B cell (primary cell): Measurements from ENCODE around the gene RCVRN. TPM values are rescaled to one million over a fixed set of nuclear protein-coding genes. Genes with fewer than 3 reads are reported as not detected.

ENCODE experiments used
- ATAC-seq: fragments of 200-7000 bp; cut with Tn5 transposase; one replicate; pipeline ENCODE4 v1.10.0; 2021; ENCODE audit warnings: low read depth, mild to moderate bottlenecking, moderate number of reproducible peaks, moderate library complexity
- CTCF ChIA-PET: fragments of 350-600 bp; sonication (Branson Sonifier 250); formaldehyde crosslinking; loops from one replicate; lab custom pipeline; 2021; ENCODE audit warnings: antibody characterized with exemption, inconsistent platforms; lab: Charles Lee
- POLR2A ChIA-PET: fragments of 350-600 bp; sonication (Branson Sonifier 250); formaldehyde crosslinking; loops from one replicate; lab custom pipeline; 2021; ENCODE audit warnings: antibody characterized with exemption; lab: Charles Lee
- DNase-seq: peaks from one replicate; pipeline ENCODE4 v3.0.0; 2013
- H2AFZ ChIP-seq: 2 replicates; pipeline ENCODE4 v1.6.1; 2012; ENCODE audit warnings: mild to moderate bottlenecking, low read depth, low read length; ENCODE audit not compliant: insufficient read depth, poor library complexity, severe bottlenecking
- H3K27ac ChIP-seq, 2 donors: 1 replicate in 1 of 2; 2 replicates in 1 of 2; pipeline ENCODE4 v1.5.1; 2012 to 2013; ENCODE audit warnings: low read length in 2 of 2, mild to moderate bottlenecking in 2 of 2, moderate library complexity in 1 of 2
- H3K27me3 ChIP-seq, 4 experiments: fragments of 200-600 bp in 1 of 4; sonication (generic) in 1 of 4; replicated peaks in 1 of 4; 1 replicate in 2 of 4; 2 replicates in 2 of 4; pipeline versions ENCODE4 v1.6.1 to v1.7.0; 2013 to 2016; ENCODE audit warnings: low read length in 3 of 4, mild to moderate bottlenecking in 2 of 4, mixed read lengths in 1 of 4, moderate library complexity in 1 of 4; ENCODE audit not compliant: insufficient read depth in 4 of 4, control insufficient read depth in 3 of 4; ENCODE audit errors: control extremely low read depth in 1 of 4
- H3K36me3 ChIP-seq, 2 experiments: replicated peaks in 1 of 2; 1 replicate in 1 of 2; 2 replicates in 1 of 2; pipeline versions ENCODE4 v1.6.1 to v1.7.1; 2013; ENCODE audit warnings: low read length in 1 of 2; ENCODE audit not compliant: insufficient read depth in 2 of 2, control insufficient read depth in 1 of 2; ENCODE audit errors: control extremely low read depth in 1 of 2, extremely low read depth in 1 of 2
- H3K4me1 ChIP-seq, 2 donors: fragments of 200-600 bp in 1 of 2; sonication (generic) in 1 of 2; 1 replicate in 1 of 2; 2 replicates in 1 of 2; pipeline versions ENCODE4 v1.5.1 to v1.6.1; 2013 to 2017; ENCODE audit warnings: low read length in 2 of 2; ENCODE audit not compliant: control insufficient read depth in 2 of 2, insufficient read depth in 2 of 2
- H3K4me2 ChIP-seq: replicated peaks from 2 replicates; pipeline ENCODE3; 2012; ENCODE audit warnings: mild to moderate bottlenecking, low read depth, low read length; ENCODE audit not compliant: poor library complexity, severe bottlenecking
- H3K4me3 ChIP-seq, 5 experiments: fragments of 200-600 bp in 1 of 5; sonication (generic) in 1 of 5; 1 replicate in 3 of 5; 2 replicates in 2 of 5; pipeline versions ENCODE4 v1.5.1 to v1.7.0; 2011 to 2016; ENCODE audit warnings: low read length in 4 of 5, mild to moderate bottlenecking in 4 of 5, low read depth in 2 of 5, control low read depth in 1 of 5, moderate library complexity in 1 of 5; ENCODE audit not compliant: insufficient read depth in 1 of 5; ENCODE audit errors: control extremely low read depth in 1 of 5, extremely low read depth in 1 of 5
- H3K79me2 ChIP-seq: fragments of 200-600 bp; sonication (generic); one replicate; pipeline ENCODE4 v1.6.0; 2016; ENCODE audit warnings: low read length; ENCODE audit not compliant: control insufficient read depth, insufficient read depth
- H3K9ac ChIP-seq: fragments of 200-600 bp; sonication (generic); 2 replicates; pipeline ENCODE4 v1.6.1; 2017; ENCODE audit warnings: mild to moderate bottlenecking, low read length, moderate library complexity
- H3K9me3 ChIP-seq, 3 donors: one replicate each; pipeline versions ENCODE4 v1.6.1 to v1.7.1; 2013; ENCODE audit warnings: low read length in 2 of 3; ENCODE audit not compliant: control insufficient read depth in 2 of 3, insufficient read depth in 1 of 3; ENCODE audit errors: control extremely low read depth in 1 of 3
- H4K20me1 ChIP-seq: 2 replicates; pipeline ENCODE4 v1.6.0; 2012; ENCODE audit warnings: mild to moderate bottlenecking, low read length; ENCODE audit not compliant: insufficient read depth, control insufficient read depth, poor library complexity, severe bottlenecking
- H3K27ac Mint-ChIP-seq: one replicate; pipeline ENCODE4 v1.8.0; 2021; ENCODE audit warnings: mixed read lengths
- H3K27me3 Mint-ChIP-seq: one replicate; pipeline ENCODE4 v1.8.0; 2021; ENCODE audit warnings: mixed read lengths
- H3K4me1 Mint-ChIP-seq: one replicate; pipeline ENCODE4 v1.8.0; 2021; ENCODE audit warnings: mixed read lengths
- H3K4me3 Mint-ChIP-seq: one replicate; pipeline ENCODE4 v1.8.0; 2021; ENCODE audit warnings: mixed read lengths
- H3K9me3 Mint-ChIP-seq: one replicate; pipeline ENCODE4 v1.8.0; 2022; ENCODE audit warnings: mixed read lengths; ENCODE audit not compliant: insufficient read depth
- EZH2 ChIP-seq: IDR thresholded peaks from 2 replicates; pipeline ENCODE4 v1.6.1; 2012; ENCODE audit warnings: borderline replicate concordance, low read depth, mild to moderate bottlenecking, moderate library complexity, low read length; ENCODE audit not compliant: insufficient read depth, poor library complexity, severe bottlenecking
- WGBS: methylation state at CpG from one replicate; pipeline ENCODE4 v1.1.5; 2013; ENCODE audit warnings: missing lambda C conversion rate; ENCODE audit not compliant: insufficient coverage; 5-methylcytosine and 5-hydroxymethylcytosine counted together
- intact Hi-C: fragments of 100-400 bp; cut with micrococcal nuclease; formaldehyde crosslinking; loops from one replicate; pipeline ENCODE4 v1.10.0; 2022
- polyA plus RNA-seq: library from polyadenylated mRNA; depleted of rRNA; stranded (reverse); fragments of >200 nt; gene quantifications from 2 replicates; pipeline ENCODE4 v1.2.3, GENCODE V29; 2012
- total RNA-seq, 2 donors: library from RNA; stranded (reverse); fragments of 120-200 nt in 1 of 2; gene quantifications; 1 replicate in 1 of 2; 2 replicates in 1 of 2; pipeline versions ENCODE4 v1.2.3 to v1.2.4, GENCODE V29; 2013 to 2022
- TF ChIP-seq, protein P1 (sequence below): fragments of 200-600 bp; IDR thresholded peaks from one replicate; pipeline ENCODE4 v1.8.0; 2022; ENCODE audit warnings: antibody characterized with exemption, mild to moderate bottlenecking

Gene RCVRN
- total and polyA plus RNA-seq, 2 donors (not counting 1 experiment from before 2014, with no cell fraction given) = 0.16 TPM; not detected in 1

DNA sequence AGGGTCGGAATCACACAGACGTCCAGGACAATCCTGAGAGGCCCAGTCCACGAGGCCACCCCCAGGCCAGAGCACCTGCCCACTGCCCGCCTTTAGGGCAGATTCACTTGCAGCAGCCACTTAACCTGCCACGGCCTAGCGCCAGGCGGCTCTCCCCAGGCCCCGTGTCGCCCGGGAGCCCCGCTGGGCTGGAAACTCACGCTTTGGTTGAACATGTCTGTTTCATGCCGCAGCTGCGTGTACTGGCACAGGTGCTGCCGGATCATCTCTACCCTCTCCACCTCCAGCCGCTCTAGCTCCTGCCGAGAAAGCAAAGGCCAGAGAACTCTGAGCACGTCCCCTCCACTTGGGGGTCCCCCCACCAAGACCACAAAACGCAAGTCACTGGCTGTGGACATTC, 12.7 kb upstream of the RCVRN start:
- Histone ChIP-seq H2AFZ (no peak overlapping the region), H3K27ac (no peak overlapping the region), H4K20me1 (no peaks in the 10 kb centered on the region), H3K4me2 (no peak overlapping the region), H3K9me3 (no peaks in the 10 kb centered on the region), H3K9ac (no peak overlapping the region), H3K4me1 (no peaks in the 10 kb centered on the region), H3K36me3 (peaks cover 0 to 2% of the 10 kb centered on the region in 2 experiments), H3K4me3 (no peak overlapping the region), H3K79me2 (no peaks in the 10 kb centered on the region), H3K27me3 (no peaks in the 10 kb centered on the region)
- WGBS = 99% methylated on average over 16 of the region's 19 CpGs
- intact Hi-C loops = no loop called here
- TF ChIP-seq EZH2 = no peak
- TF ChIP-seq, protein P1, sequence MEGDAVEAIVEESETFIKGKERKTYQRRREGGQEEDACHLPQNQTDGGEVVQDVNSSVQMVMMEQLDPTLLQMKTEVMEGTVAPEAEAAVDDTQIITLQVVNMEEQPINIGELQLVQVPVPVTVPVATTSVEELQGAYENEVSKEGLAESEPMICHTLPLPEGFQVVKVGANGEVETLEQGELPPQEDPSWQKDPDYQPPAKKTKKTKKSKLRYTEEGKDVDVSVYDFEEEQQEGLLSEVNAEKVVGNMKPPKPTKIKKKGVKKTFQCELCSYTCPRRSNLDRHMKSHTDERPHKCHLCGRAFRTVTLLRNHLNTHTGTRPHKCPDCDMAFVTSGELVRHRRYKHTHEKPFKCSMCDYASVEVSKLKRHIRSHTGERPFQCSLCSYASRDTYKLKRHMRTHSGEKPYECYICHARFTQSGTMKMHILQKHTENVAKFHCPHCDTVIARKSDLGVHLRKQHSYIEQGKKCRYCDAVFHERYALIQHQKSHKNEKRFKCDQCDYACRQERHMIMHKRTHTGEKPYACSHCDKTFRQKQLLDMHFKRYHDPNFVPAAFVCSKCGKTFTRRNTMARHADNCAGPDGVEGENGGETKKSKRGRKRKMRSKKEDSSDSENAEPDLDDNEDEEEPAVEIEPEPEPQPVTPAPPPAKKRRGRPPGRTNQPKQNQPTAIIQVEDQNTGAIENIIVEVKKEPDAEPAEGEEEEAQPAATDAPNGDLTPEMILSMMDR = no peak
- Mint-ChIP-seq H3K9me3 (no peaks in the 10 kb centered on the region), H3K27me3 (no peaks in the 10 kb centered on the region), H3K4me3 (no peak overlapping the region), H3K27ac (no peak overlapping the region), H3K4me1 (no peaks in the 10 kb centered on the region)
- ATAC-seq = no peak
- no peak for DNase-seq
- ChIA-PET POLR2A (no interaction called here), CTCF (interaction anchor here (0.7 to 1.6 kb wide), 2 partner anchors 10 to 699 kb away, joined by 3 to 5 read pairs; no protein-coding TSS in a partner anchor)

DNA sequence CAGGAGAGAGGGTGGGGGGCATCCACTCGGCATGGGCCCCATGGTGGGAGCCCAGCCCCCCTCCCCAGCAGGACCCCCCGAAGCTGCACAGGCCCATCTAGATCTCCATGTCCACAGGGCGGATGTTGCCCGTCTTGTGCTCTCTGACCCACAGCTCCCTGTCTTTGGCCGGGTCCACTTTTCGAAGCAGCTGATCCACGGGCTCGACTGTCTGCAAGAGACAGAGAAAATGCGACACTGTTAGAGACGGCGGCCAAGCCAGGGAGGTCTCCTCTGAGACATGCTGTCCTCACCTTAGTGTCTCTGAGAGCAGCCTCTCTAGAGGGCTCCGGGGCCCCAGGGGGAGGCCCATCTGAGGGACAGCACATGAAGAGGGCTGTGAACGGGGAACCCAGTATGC, 12.1 kb upstream of the RCVRN start:
- POLR2A ChIA-PET = no interaction called here
- CTCF ChIA-PET = interaction anchor here (1.3 to 1.6 kb wide), 2 partner anchors 10 to 700 kb away, joined by 3 to 5 read pairs; no protein-coding TSS in a partner anchor
- no peak for TF ChIP-seq EZH2
- TF ChIP-seq, protein P1 = no peak
- Mint-ChIP-seq H3K27me3 (no peaks in the 10 kb centered on the region), H3K4me1 (no peaks in the 10 kb centered on the region), H3K9me3 (no peaks in the 10 kb centered on the region), H3K4me3 (no peak overlapping the region), H3K27ac (no peak overlapping the region)
- no peak overlapping the region for H3K4me3 ChIP-seq
- DNase-seq (no peak), ATAC-seq (no peak)
- 97% methylated on average over 12 of the region's 13 CpGs for WGBS
- H3K36me3 ChIP-seq = peaks cover 0 to 2% of the 10 kb centered on the region in 2 experiments
- H3K9ac ChIP-seq = no peak overlapping the region
- intact Hi-C loops = no loop called here
- no peaks in the 10 kb centered on the region for H3K9me3 ChIP-seq
- H4K20me1 ChIP-seq = no peaks in the 10 kb centered on the region
- H3K27me3 ChIP-seq = no peaks in the 10 kb centered on the region
- no peaks in the 10 kb centered on the region for H3K79me2 ChIP-seq
- no peak overlapping the region for H2AFZ ChIP-seq
- H3K4me2 ChIP-seq = no peak overlapping the region
- no peaks in the 10 kb centered on the region for H3K4me1 ChIP-seq
- no peak overlapping the region for H3K27ac ChIP-seq
